GM18907 (cell line): ENCODE measurements around the gene PRDM15.

ENCODE experiments used
- ATAC-seq: cut with Tn5 transposase; IDR thresholded peaks from one replicate; pipeline ENCODE4 v1.9.1; 2021; ENCODE audit warnings: mild to moderate bottlenecking, moderate library complexity; ENCODE audit not compliant: unreplicated experiment

Gene PRDM15

GRCh38 chr21:41812679-41813078 lies 66.5 kb downstream of the PRDM15 start:
- no peak for ATAC-seq

- no peak for ATAC-seq
These were observed 68.6 kb downstream of the PRDM15 start for GRCh38 chr21:41810597-41810932.

GRCh38 chr21:41809891-41810596 lies 69.1 kb downstream of the PRDM15 start:
- ATAC-seq, result no peak

GRCh38 chr21:41808846-41809245 lies 70.3 kb downstream of the PRDM15 start:
- no peak for ATAC-seq

- no peak for ATAC-seq
These were observed 71.0 kb downstream of the PRDM15 start for GRCh38 chr21:41808094-41808493.

- ATAC-seq, result no peak
These were observed 72.4 kb downstream of the PRDM15 start for GRCh38 chr21:41806773-41807172.

GRCh38 chr21:41805643-41806042 lies 73.5 kb downstream of the PRDM15 start:
- no peak for ATAC-seq

GRCh38 chr21:41805038-41805437 lies 74.1 kb downstream of the PRDM15 start:
- ATAC-seq, result no peak

GRCh38 chr21:41804381-41804780 lies 74.8 kb downstream of the PRDM15 start:
- no peak for ATAC-seq

GRCh38 chr21:41803316-41803715 lies 75.8 kb downstream of the PRDM15 start:
- ATAC-seq, result no peak

GRCh38 chr21:41802684-41803083 lies 76.5 kb downstream of the PRDM15 start:
- no peak for ATAC-seq

- no peak for ATAC-seq
These were observed 77.0 kb downstream of the PRDM15 start for GRCh38 chr21:41802198-41802584.

GRCh38 chr21:41801321-41802197 lies 77.6 kb downstream of the PRDM15 start:
- ATAC-seq, result no peak

GRCh38 chr21:41800425-41801320 lies 78.5 kb downstream of the PRDM15 start:
- ATAC-seq, result no peak

- ATAC-seq, result no peak
These were observed 79.4 kb downstream of the PRDM15 start for GRCh38 chr21:41799763-41800162.

GRCh38 chr21:41798326-41798725 lies 80.8 kb downstream of the PRDM15 start:
- ATAC-seq, result no peak

- ATAC-seq, result no peak
These were observed 82.6 kb downstream of the PRDM15 start for GRCh38 chr21:41796476-41797080.

- no peak for ATAC-seq
These were observed 83.4 kb downstream of the PRDM15 start for GRCh38 chr21:41795726-41796125.

- ATAC-seq, result no peak
These were observed 84.5 kb downstream of the PRDM15 start for GRCh38 chr21:41794600-41794999.

- no peak for ATAC-seq
These were observed 86.4 kb downstream of the PRDM15 start for GRCh38 chr21:41792711-41793110.

- no peak for ATAC-seq
These were observed 92.6 kb downstream of the PRDM15 start for GRCh38 chr21:41786509-41786987.
